ENCODE data around the gene COMTD1. TPM values are rescaled to one million over a fixed set of nuclear protein-coding genes. Genes with fewer than 3 reads are reported as not detected.

The COMTD1 gene
- total RNA-seq, 4 donors from 2014 or later, result 57.1 to 115 (median 71.5) TPM

GRCh38 chr10:75253281-75254220, 17.8 kb upstream of the COMTD1 start:
- intact Hi-C loops (cut with DNase I; ENCODE audit: low total_unique reads), result no loop called here
- TF ChIP-seq CTCF (IDR thresholded peaks at IDR 0.05) (no peak), POLR2A (IDR thresholded peaks at IDR 0.05) (no peak)
- 54% methylated on average over 1 of the region's 1 CpG for WGBS, 2 donors
- DNase-seq (ENCODE audit: low spot score in 2 of 2), result peak in 1 of 2 donors; percentile 9
- H3K4me3 ChIP-seq (ENCODE audit: low read depth, poor library complexity, severe bottlenecking), result no peak overlapping the region

- 53 to 71% methylated on average over 3 of the region's 3 CpGs for WGBS, 2 donors
- intact Hi-C loops (cut with DNase I; ENCODE audit: low total_unique reads), result no loop called here
- TF ChIP-seq POLR2A (IDR thresholded peaks at IDR 0.05) (no peak), CTCF (IDR thresholded peaks at IDR 0.05) (no peak)
- DNase-seq (ENCODE audit: low spot score in 2 of 2), result no peak
- H3K4me3 ChIP-seq (ENCODE audit: low read depth, poor library complexity, severe bottlenecking), result no peak overlapping the region
These were observed 15.2 kb upstream of the COMTD1 start for GRCh38 chr10:75250934-75251333.

- intact Hi-C loops (cut with DNase I; ENCODE audit: low total_unique reads), result no loop called here
- DNase-seq (ENCODE audit: low spot score in 2 of 2), result no peak
These were observed 12.0 kb upstream of the COMTD1 start for GRCh38 chr10:75247797-75248196.

GRCh38 chr10:75246506-75246905, 10.7 kb upstream of the COMTD1 start:
- intact Hi-C loops (cut with DNase I; ENCODE audit: low total_unique reads), result no loop called here
- H3K4me3 ChIP-seq (ENCODE audit: low read depth, poor library complexity, severe bottlenecking), result no peak overlapping the region
- DNase-seq (ENCODE audit: low spot score in 2 of 2), result peak in 1 of 2 donors; percentile 63
- WGBS, 2 donors, result 78 to 85% methylated on average over 6 of the region's 6 CpGs
- no peak for TF ChIP-seq POLR2A (IDR thresholded peaks at IDR 0.05)
- no peak for TF ChIP-seq CTCF (IDR thresholded peaks at IDR 0.05)

More at GRCh38 chr10:75247797-75248196, 12.0 kb upstream of the COMTD1 start:
- 45 to 66% methylated on average over 5 of the region's 5 CpGs for WGBS, 2 donors
- TF ChIP-seq CTCF (IDR thresholded peaks at IDR 0.05) (no peak), POLR2A (IDR thresholded peaks at IDR 0.05) (no peak)
- H3K4me3 ChIP-seq (ENCODE audit: low read depth, poor library complexity, severe bottlenecking), result no peak overlapping the region

GRCh38 chr10:75245354-75246250, 9.8 kb upstream of the COMTD1 start:
- H3K4me3 ChIP-seq (ENCODE audit: low read depth, poor library complexity, severe bottlenecking), result no peak overlapping the region
- TF ChIP-seq POLR2A (IDR thresholded peaks at IDR 0.05) (no peak), CTCF (IDR thresholded peaks at IDR 0.05) (no peak)
- WGBS, 2 donors, result 63 to 68% methylated on average over 10 of the region's 10 CpGs
- peak in 1 of 2 donors; percentile 81 for DNase-seq (ENCODE audit: low spot score in 2 of 2)
- intact Hi-C loops (cut with DNase I; ENCODE audit: low total_unique reads), result no loop called here

Measured in lower leg skin (tissue), 4 donors.